ENCODE data around the gene PTPRK. TPM values are rescaled to one million over a fixed set of nuclear protein-coding genes. Genes with fewer than 3 reads are reported as not detected.

Gene PTPRK
- total and polyA plus RNA-seq, 2 donors = 9.3 to 26.8 TPM

DNA sequence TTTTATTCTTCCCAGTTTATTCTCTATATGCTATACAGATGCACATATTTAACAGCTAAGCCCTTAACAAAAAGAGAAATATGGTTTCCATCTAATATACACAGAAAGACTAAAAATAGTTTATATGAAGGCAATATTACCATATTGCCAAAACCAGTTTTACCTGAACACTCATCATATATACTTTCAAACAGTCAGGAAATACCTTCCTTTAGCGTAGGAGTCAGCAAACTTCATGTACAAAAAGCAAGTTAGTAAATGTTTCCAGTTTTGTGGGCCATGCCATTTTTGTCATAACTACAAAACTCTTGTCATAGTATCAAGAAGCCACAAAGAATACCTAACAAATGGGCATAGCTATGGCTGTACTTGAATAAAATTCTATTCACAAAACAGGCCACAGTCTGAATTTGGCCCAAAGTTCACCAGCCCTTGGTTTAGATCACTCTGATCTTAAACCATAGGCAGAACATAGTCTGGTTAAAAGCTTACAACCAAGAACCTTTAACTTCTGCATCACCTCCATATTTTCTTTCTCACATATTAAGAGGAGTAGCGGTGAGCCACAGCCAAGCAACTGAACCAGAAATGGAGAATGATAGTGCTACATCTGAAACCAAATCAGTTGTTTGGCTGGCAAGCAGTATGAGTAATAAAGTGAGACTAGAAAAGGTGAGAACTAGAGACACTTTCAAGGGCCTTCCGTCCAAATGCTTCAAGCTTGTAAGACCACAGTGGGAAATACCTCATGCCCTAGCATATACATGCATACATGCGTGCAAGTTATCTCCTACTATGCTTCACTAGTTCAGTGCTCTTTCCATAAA is 116.6 kb downstream of the PTPRK start:
- no peak overlapping the region for H3K27ac ChIP-seq (ENCODE audit: low read depth in 1 of 2, low read length in 1 of 2)
- H3K9me3 ChIP-seq (ENCODE audit: control insufficient read depth in 2 of 2, insufficient read depth in 1 of 2, low read length in 1 of 2) = no peaks in the 10 kb centered on the region
- H3K27me3 ChIP-seq (ENCODE audit: control insufficient read depth in 2 of 2, insufficient read depth in 1 of 2, low read length in 1 of 2) = no peaks in the 10 kb centered on the region
- no peak overlapping the region for H3K4me3 ChIP-seq (ENCODE audit: low read length in 2 of 2)
- 96% methylated on average over 4 of the region's 4 CpGs for WGBS
- no peaks in the 10 kb centered on the region for H3K36me3 ChIP-seq (ENCODE audit: control insufficient read depth in 2 of 2, insufficient read depth in 2 of 2, low read length in 1 of 2)
- H3K4me1 ChIP-seq (ENCODE audit: control insufficient read depth in 2 of 2, insufficient read depth in 2 of 2, low read length in 2 of 2) = no peaks in the 10 kb centered on the region
- DNase-seq (ENCODE audit: low read depth in 6 of 9, low spot score in 9 of 9) = no peak

DNA sequence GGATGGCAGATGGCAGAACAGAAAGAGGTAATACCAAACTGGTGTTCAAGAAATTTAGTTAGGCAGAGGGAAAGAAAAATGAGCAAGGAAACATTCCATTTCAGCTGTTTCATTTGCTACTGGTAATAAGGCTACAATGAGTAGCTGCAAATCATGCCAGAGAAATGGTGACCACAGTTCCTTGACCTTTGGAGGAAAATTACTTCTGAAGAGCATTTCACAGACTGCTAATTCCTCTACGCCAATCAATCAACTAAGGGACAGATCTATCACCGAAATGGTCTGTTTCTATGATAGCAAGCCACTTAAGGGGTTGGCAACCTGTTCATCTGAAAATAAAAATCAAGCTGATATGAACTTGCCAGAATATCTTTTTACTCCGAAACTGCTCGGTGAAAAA is 119.5 kb downstream of the PTPRK start:
- no peak overlapping the region for H3K27ac ChIP-seq (ENCODE audit: low read depth in 1 of 2, low read length in 1 of 2)
- no peaks in the 10 kb centered on the region for H3K4me1 ChIP-seq (ENCODE audit: control insufficient read depth in 2 of 2, insufficient read depth in 2 of 2, low read length in 2 of 2)
- DNase-seq (ENCODE audit: low read depth in 6 of 9, low spot score in 9 of 9) = no peak
- peaks cover 2 to 3% of the 10 kb centered on the region in 2 donors for H3K36me3 ChIP-seq (ENCODE audit: control insufficient read depth in 2 of 2, insufficient read depth in 2 of 2, low read length in 1 of 2)
- 96% methylated on average over 4 of the region's 4 CpGs for WGBS
- no peak overlapping the region for H3K4me3 ChIP-seq (ENCODE audit: low read length in 2 of 2)
- H3K27me3 ChIP-seq (ENCODE audit: control insufficient read depth in 2 of 2, insufficient read depth in 1 of 2, low read length in 1 of 2) = no peaks in the 10 kb centered on the region
- H3K9me3 ChIP-seq (ENCODE audit: control insufficient read depth in 2 of 2, insufficient read depth in 1 of 2, low read length in 1 of 2) = no peaks in the 10 kb centered on the region

DNA sequence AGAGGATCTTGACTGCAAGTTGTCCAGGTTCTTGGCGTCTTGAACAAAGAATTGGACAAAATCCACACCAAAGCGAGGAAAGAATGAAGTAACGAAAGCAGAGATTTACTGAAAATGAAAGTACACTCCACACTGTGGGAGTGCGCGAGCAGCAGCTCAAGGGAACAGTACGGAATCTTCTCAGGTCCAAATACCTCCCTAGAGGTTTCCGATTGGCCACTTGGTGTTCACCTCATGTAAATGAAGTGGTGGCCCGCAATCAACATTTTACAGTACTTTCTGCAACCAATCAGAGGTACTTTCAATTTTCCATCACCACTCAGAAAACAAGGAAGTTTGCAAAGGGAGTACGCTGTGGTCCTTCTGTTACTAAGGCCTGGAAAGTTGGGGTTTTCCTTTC is 122.4 kb downstream of the PTPRK start:
- no peak overlapping the region for H3K4me3 ChIP-seq (ENCODE audit: low read length in 2 of 2)
- H3K36me3 ChIP-seq (ENCODE audit: control insufficient read depth in 2 of 2, insufficient read depth in 2 of 2, low read length in 1 of 2) = peaks cover 2 to 3% of the 10 kb centered on the region in 2 donors
- H3K4me1 ChIP-seq (ENCODE audit: control insufficient read depth in 2 of 2, insufficient read depth in 2 of 2, low read length in 2 of 2) = no peaks in the 10 kb centered on the region
- no peaks in the 10 kb centered on the region for H3K9me3 ChIP-seq (ENCODE audit: control insufficient read depth in 2 of 2, insufficient read depth in 1 of 2, low read length in 1 of 2)
- no peak for DNase-seq (ENCODE audit: low read depth in 6 of 9, low spot score in 9 of 9)
- H3K27me3 ChIP-seq (ENCODE audit: control insufficient read depth in 2 of 2, insufficient read depth in 1 of 2, low read length in 1 of 2) = no peaks in the 10 kb centered on the region
- H3K27ac ChIP-seq (ENCODE audit: low read depth in 1 of 2, low read length in 1 of 2) = no peak overlapping the region
- WGBS = 93% methylated on average over 9 of the region's 9 CpGs

DNA sequence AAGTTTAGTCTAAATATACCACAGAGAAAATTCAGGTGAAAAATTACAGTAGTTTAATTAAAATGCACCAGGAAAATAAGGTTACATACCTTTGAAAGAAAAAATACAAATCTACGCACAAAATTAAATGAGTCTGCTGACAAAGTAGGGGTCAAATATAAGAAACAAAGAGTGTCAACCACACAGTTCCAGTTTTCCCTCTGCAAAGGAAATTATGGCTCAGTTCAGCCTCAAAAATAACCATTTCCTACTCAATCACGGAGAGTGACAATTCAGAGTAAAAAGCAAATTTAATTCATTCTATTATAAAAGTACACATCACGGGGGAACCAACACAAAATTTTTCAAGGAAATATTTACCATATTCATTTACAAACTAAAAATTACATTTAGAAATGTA is 124.8 kb downstream of the PTPRK start:
- WGBS = 95% methylated on average over 3 of the region's 3 CpGs
- Histone ChIP-seq H3K36me3 (ENCODE audit: control insufficient read depth in 2 of 2, insufficient read depth in 2 of 2, low read length in 1 of 2) (peaks cover 2 to 3% of the 10 kb centered on the region in 2 donors), H3K4me3 (ENCODE audit: low read length in 2 of 2) (no peak overlapping the region), H3K4me1 (ENCODE audit: control insufficient read depth in 2 of 2, insufficient read depth in 2 of 2, low read length in 2 of 2) (no peaks in the 10 kb centered on the region), H3K27me3 (ENCODE audit: control insufficient read depth in 2 of 2, insufficient read depth in 1 of 2, low read length in 1 of 2) (no peaks in the 10 kb centered on the region), H3K27ac (ENCODE audit: low read depth in 1 of 2, low read length in 1 of 2) (no peak overlapping the region), H3K9me3 (ENCODE audit: control insufficient read depth in 2 of 2, insufficient read depth in 1 of 2, low read length in 1 of 2) (no peaks in the 10 kb centered on the region)
- DNase-seq (ENCODE audit: low read depth in 6 of 9, low spot score in 9 of 9) = no peak

DNA sequence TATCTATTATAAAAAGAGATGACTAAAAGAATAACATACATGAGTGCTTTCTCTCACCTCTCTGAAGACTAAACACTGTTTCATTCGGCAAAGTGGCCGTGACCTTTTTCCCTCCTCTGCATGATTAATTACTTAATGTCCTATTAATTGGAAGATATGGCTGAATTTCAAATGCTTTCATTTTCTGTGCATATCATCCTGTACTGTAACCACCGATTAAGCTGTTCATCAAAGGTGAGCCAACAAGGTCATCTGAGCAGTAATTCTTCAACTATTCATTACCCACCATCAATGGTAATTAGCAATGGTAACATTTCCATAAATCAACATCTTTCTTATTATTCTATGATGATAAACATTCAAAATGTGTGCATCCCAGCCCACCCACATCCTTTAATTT is 125.2 kb downstream of the PTPRK start:
- WGBS = 96% methylated on average over 3 of the region's 3 CpGs
- no peaks in the 10 kb centered on the region for H3K4me1 ChIP-seq (ENCODE audit: control insufficient read depth in 2 of 2, insufficient read depth in 2 of 2, low read length in 2 of 2)
- no peak overlapping the region for H3K27ac ChIP-seq (ENCODE audit: low read depth in 1 of 2, low read length in 1 of 2)
- no peaks in the 10 kb centered on the region for H3K27me3 ChIP-seq (ENCODE audit: control insufficient read depth in 2 of 2, insufficient read depth in 1 of 2, low read length in 1 of 2)
- H3K4me3 ChIP-seq (ENCODE audit: low read length in 2 of 2) = no peak overlapping the region
- DNase-seq (ENCODE audit: low read depth in 6 of 9, low spot score in 9 of 9) = no peak
- no peaks in the 10 kb centered on the region for H3K9me3 ChIP-seq (ENCODE audit: control insufficient read depth in 2 of 2, insufficient read depth in 1 of 2, low read length in 1 of 2)
- H3K36me3 ChIP-seq (ENCODE audit: control insufficient read depth in 2 of 2, insufficient read depth in 2 of 2, low read length in 1 of 2) = peaks cover 2 to 3% of the 10 kb centered on the region in 2 donors

DNA sequence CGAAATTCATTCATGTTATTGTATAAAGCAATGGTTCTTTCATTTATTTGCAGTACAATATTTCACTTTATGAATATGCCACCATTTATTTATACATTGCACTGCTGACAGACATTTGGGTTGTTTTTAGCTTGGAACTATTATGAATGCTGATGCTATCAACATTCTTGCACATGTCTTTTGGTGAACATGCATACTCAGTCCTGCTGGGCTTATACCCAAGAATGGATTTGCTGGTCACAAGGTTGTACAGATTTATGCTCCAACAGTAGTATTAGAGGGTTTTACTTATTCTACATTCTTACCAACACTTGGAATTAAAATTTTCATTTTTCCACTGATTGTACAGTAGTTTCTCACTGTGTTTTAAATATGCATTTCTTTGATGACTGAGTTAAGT is 126.2 kb downstream of the PTPRK start:
- Histone ChIP-seq H3K27me3 (ENCODE audit: control insufficient read depth in 2 of 2, insufficient read depth in 1 of 2, low read length in 1 of 2) (no peaks in the 10 kb centered on the region), H3K27ac (ENCODE audit: low read depth in 1 of 2, low read length in 1 of 2) (no peak overlapping the region), H3K9me3 (ENCODE audit: control insufficient read depth in 2 of 2, insufficient read depth in 1 of 2, low read length in 1 of 2) (no peaks in the 10 kb centered on the region), H3K36me3 (ENCODE audit: control insufficient read depth in 2 of 2, insufficient read depth in 2 of 2, low read length in 1 of 2) (peaks cover 2 to 3% of the 10 kb centered on the region in 2 donors), H3K4me3 (ENCODE audit: low read length in 2 of 2) (no peak overlapping the region), H3K4me1 (ENCODE audit: control insufficient read depth in 2 of 2, insufficient read depth in 2 of 2, low read length in 2 of 2) (no peaks in the 10 kb centered on the region)
- WGBS = 100% methylated on average over 1 of the region's 1 CpG
- no peak for DNase-seq (ENCODE audit: low read depth in 6 of 9, low spot score in 9 of 9)

DNA sequence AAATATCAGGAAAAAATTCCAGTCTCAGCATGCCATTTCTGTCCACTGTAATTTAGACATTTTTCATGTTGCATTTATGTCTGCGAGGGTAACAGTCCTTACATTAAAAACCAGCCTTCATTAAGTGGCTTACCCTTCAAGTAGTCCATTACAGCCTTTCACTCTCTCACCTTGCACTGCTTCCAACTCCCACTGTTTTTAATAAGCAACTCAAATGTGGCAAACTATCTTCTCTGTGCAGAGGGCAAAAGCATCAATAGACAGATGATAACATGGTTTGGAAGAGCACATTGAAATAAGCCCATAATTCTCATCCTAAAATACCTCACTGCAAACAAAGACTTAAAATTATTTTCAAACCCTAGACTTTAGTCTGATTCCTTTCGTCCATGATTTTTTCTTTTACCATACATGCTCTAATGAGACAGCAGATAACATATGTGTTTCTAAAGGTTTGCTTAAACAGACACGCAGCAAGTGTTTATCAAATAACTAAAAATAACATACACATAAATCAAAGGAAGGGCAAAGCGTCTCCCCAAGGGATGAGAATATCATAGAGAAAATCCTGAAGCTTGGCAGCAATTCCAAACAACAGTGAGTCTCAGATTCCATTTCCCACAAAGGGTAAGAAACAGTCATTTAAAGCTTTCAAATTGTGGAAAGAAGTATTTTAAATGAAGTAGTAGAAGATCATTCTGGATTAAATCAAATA is 130.4 kb downstream of the PTPRK start:
- no peaks in the 10 kb centered on the region for H3K9me3 ChIP-seq (ENCODE audit: control insufficient read depth in 2 of 2, insufficient read depth in 1 of 2, low read length in 1 of 2)
- no peak for DNase-seq (ENCODE audit: low read depth in 6 of 9, low spot score in 9 of 9)

DNA sequence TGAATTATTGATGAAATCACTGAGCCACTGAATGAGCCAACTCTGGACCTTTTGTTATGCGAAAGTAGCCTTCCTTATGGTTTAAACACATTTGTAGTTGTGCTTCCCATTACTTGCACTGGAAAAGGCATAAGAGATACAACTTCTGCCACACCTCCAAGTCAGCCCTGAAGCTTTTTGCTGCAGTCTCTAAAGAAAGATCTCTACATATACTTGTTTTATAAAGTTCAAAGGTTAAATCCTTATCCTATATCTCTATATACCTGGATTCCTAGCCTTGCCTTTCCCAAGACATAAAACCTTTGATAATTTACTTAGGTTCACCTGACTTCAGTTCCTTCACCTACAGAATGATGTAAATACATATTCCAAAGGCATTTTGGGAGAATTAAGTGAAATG is 132.0 kb downstream of the PTPRK start:
- no peak for DNase-seq (ENCODE audit: low read depth in 6 of 9, low spot score in 9 of 9)
- H3K4me1 ChIP-seq (ENCODE audit: control insufficient read depth in 2 of 2, insufficient read depth in 2 of 2, low read length in 2 of 2) = no peaks in the 10 kb centered on the region
- H3K9me3 ChIP-seq (ENCODE audit: control insufficient read depth in 2 of 2, insufficient read depth in 1 of 2, low read length in 1 of 2) = no peaks in the 10 kb centered on the region
- no peak overlapping the region for H3K27ac ChIP-seq (ENCODE audit: low read depth in 1 of 2, low read length in 1 of 2)
- H3K4me3 ChIP-seq (ENCODE audit: low read length in 2 of 2) = no peak overlapping the region
- 0% methylated on average over 1 of the region's 1 CpG for WGBS
- H3K36me3 ChIP-seq (ENCODE audit: control insufficient read depth in 2 of 2, insufficient read depth in 2 of 2, low read length in 1 of 2) = no peaks in the 10 kb centered on the region
- no peaks in the 10 kb centered on the region for H3K27me3 ChIP-seq (ENCODE audit: control insufficient read depth in 2 of 2, insufficient read depth in 1 of 2, low read length in 1 of 2)

More for the DNA sequence above, 130.4 kb downstream of the PTPRK start:
- Histone ChIP-seq H3K4me3 (ENCODE audit: low read length in 2 of 2) (no peak overlapping the region), H3K36me3 (ENCODE audit: control insufficient read depth in 2 of 2, insufficient read depth in 2 of 2, low read length in 1 of 2) (no peaks in the 10 kb centered on the region), H3K27ac (ENCODE audit: low read depth in 1 of 2, low read length in 1 of 2) (no peak overlapping the region), H3K27me3 (ENCODE audit: control insufficient read depth in 2 of 2, insufficient read depth in 1 of 2, low read length in 1 of 2) (no peaks in the 10 kb centered on the region), H3K4me1 (ENCODE audit: control insufficient read depth in 2 of 2, insufficient read depth in 2 of 2, low read length in 2 of 2) (no peaks in the 10 kb centered on the region)
- 94% methylated on average over 4 of the region's 4 CpGs for WGBS

DNA sequence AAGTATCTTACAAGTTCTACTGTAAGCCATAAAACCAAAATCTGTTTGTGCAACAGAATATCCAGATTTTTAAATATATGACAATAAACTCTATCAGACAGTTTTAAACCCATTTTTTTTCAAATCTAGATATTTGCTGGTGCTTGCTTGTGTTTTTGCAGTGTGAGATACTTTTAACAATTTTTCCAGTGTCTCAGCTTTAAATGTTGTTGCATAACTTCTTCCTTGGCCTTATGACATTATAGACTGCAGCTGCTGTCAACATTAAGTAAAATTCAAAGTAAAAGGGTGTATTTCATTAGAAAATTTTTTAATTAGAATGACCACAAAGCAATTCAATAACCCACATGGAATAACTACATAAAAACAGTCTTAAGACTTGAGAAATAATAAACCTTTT is 139.5 kb downstream of the PTPRK start:
- H3K36me3 ChIP-seq (ENCODE audit: control insufficient read depth in 2 of 2, insufficient read depth in 2 of 2, low read length in 1 of 2) = peaks cover 0 to 10% of the 10 kb centered on the region in 2 donors
- DNase-seq (ENCODE audit: low read depth in 6 of 9, low spot score in 9 of 9) = no peak
- H3K4me1 ChIP-seq (ENCODE audit: control insufficient read depth in 2 of 2, insufficient read depth in 2 of 2, low read length in 2 of 2) = no peaks in the 10 kb centered on the region
- no peaks in the 10 kb centered on the region for H3K27me3 ChIP-seq (ENCODE audit: control insufficient read depth in 2 of 2, insufficient read depth in 1 of 2, low read length in 1 of 2)
- no peak overlapping the region for H3K27ac ChIP-seq (ENCODE audit: low read depth in 1 of 2, low read length in 1 of 2)
- H3K9me3 ChIP-seq (ENCODE audit: control insufficient read depth in 2 of 2, insufficient read depth in 1 of 2, low read length in 1 of 2) = peaks cover 2 to 14% of the 10 kb centered on the region in 2 donors
- H3K4me3 ChIP-seq (ENCODE audit: low read length in 2 of 2) = no peak overlapping the region

Measured in thymus (tissue), 11 donors.